Stimulated activated CD4-positive, alpha-beta T cell treated with anti-CD3 and anti-CD28 coated beads, Interleukin-4, amount 100 ng/mL, for 4 hours (primary cell): ENCODE measurements around the gene LSM4.

Source experiments
- DNase-seq, 2 experiments: peaks; one replicate each; pipeline ENCODE4 v3.0.0-alpha.2; 2020

The LSM4 gene

GRCh38 chr19:18290302-18291018 is 32.4 kb downstream of the LSM4 start:
- peak; percentile 66 to 80 for DNase-seq

- no peak for DNase-seq
Observed at GRCh38 chr19:18289471-18290301, 33.2 kb downstream of the LSM4 start.

- no peak for DNase-seq
Observed at GRCh38 chr19:18287836-18288772, 34.8 kb downstream of the LSM4 start.

GRCh38 chr19:18286973-18287635 is 35.8 kb downstream of the LSM4 start:
- DNase-seq, result no peak

GRCh38 chr19:18284712-18285360 is 38.0 kb downstream of the LSM4 start:
- peak; percentile 17 to 35 for DNase-seq

- no peak for DNase-seq
Observed at GRCh38 chr19:18283338-18283737, 39.5 kb downstream of the LSM4 start.

GRCh38 chr19:18282788-18283141 is 40.1 kb downstream of the LSM4 start:
- no peak for DNase-seq

GRCh38 chr19:18282021-18282787 is 40.7 kb downstream of the LSM4 start:
- peak; percentile 23 to 37 for DNase-seq

- peak; percentile 95 to 96 for DNase-seq
Observed at GRCh38 chr19:18281082-18282020, 41.5 kb downstream of the LSM4 start, which contains the start of gene JUND. JUND (minus strand) TSS chr19:18281622; CDS start chr19:18281484, 138 bp downstream.

- peak; percentile 75 to 82 for DNase-seq
Observed at GRCh38 chr19:18280247-18281081, 42.4 kb downstream of the LSM4 start.

- peak; percentile 87 to 94 for DNase-seq
Observed at GRCh38 chr19:18279516-18280246, 43.2 kb downstream of the LSM4 start.

- no peak for DNase-seq
Observed at GRCh38 chr19:18279266-18279515, 43.7 kb downstream of the LSM4 start.

GRCh38 chr19:18278521-18279265 is 44.2 kb downstream of the LSM4 start:
- DNase-seq, result peak; percentile 35 to 46

GRCh38 chr19:18274781-18275356 is 48.0 kb downstream of the LSM4 start:
- no peak for DNase-seq

GRCh38 chr19:18274219-18274780 is 48.6 kb downstream of the LSM4 start, which contains the start of gene IQCN:
IQCN (minus strand) TSS chr19:18274452; CDS start chr19:18269478, 4,974 bp downstream.
- no peak for DNase-seq

GRCh38 chr19:18273561-18274218 is 49.2 kb downstream of the LSM4 start:
- no peak for DNase-seq
